ENCODE measurements around the gene VIPAS39. TPM values are rescaled to one million over a fixed set of nuclear protein-coding genes. Genes with fewer than 3 reads are reported as not detected.

VIPAS39 gene
- 13.3 and 14.9 TPM in 2 replicates for total RNA-seq (2016; rRNA removed; fragmentation: Illumina TruSeq; extraction: Trizol)
- 2.6 and 2.8 TPM in 2 replicates for total RNA-seq (2016; cell fraction: cytosol; rRNA removed; fragmentation: Illumina TruSeq; extraction: Trizol; ENCODE audit: low read depth)
- total RNA-seq (2016; cell fraction: insoluble cytoplasmic fraction; rRNA removed; fragmentation: Illumina TruSeq; extraction: Trizol), result 12.8 and 14.5 TPM in 2 replicates
- 6.3 and 6.8 TPM in 2 replicates for total RNA-seq (2016; cell fraction: membrane; rRNA removed; fragmentation: Illumina TruSeq; extraction: Trizol)
- 11.3 and 15.3 TPM in 2 replicates for total RNA-seq (2016; cell fraction: nucleus; rRNA removed; fragmentation: Illumina TruSeq; extraction: Trizol)
- 18.7 and 21.5 TPM in 2 replicates for polyA plus RNA-seq (2011; rRNA removed)
- 11.6 and 15.0 TPM in 2 replicates for polyA plus RNA-seq (2011; cell fraction: cytosol; rRNA removed)
- 15.9 and 19.5 TPM in 2 replicates for polyA plus RNA-seq (2011; cell fraction: nucleus; rRNA removed)
- polyA plus RNA-seq (2012), result 9.7 and 11.4 TPM in 2 replicates
- 1.7 and 1.8 TPM in 2 replicates for polyA plus RNA-seq (2016; cell fraction: cytosol; fragmentation: Illumina TruSeq; extraction: Trizol; ENCODE audit: low read depth)
- 14.7 and 15.7 TPM in 2 replicates for polyA plus RNA-seq (2016; cell fraction: insoluble cytoplasmic fraction; fragmentation: Illumina TruSeq; extraction: Trizol; ENCODE audit: low read depth)
- 3.7 and 4.4 TPM in 2 replicates for polyA plus RNA-seq (2016; cell fraction: membrane; fragmentation: Illumina TruSeq; extraction: Trizol; ENCODE audit: low read depth)
- 14.0 and 16.4 TPM in 2 replicates for polyA plus RNA-seq (2016; cell fraction: nucleus; fragmentation: Illumina TruSeq; extraction: Trizol; ENCODE audit: insufficient read depth, low read depth)
- 18.9 and 21.0 TPM in 2 replicates for polyA minus RNA-seq (2011; rRNA and poly(A)+ RNA removed; ENCODE audit: low replicate concordance)
- polyA minus RNA-seq (2011; cell fraction: cytosol; rRNA and poly(A)+ RNA removed), result 9.8 and 11.7 TPM in 2 replicates
- polyA minus RNA-seq (2011; cell fraction: nucleus; rRNA and poly(A)+ RNA removed), result 29.2 and 34.9 TPM in 2 replicates
- percentile 57 among the genes with signal in this experiment for Bru-seq, nascent RNA
- percentile 56 among the genes with signal in this experiment for BruChase-seq, experiment 1, labeled RNA remaining after a 6-hour chase
- BruChase-seq, experiment 2, labeled RNA remaining after a 2-hour chase, result percentile 55 among the genes with signal in this experiment
- long read RNA-seq, experiment 1, transcript VIPAS39-211 (20 exons, 2,562 nt), result major isoform, 6 of 14 reads
- long read RNA-seq, experiment 1, partial matches to known transcripts, result 1 of 14 reads
- long read RNA-seq, experiment 1, other reads (novel, unspliced or antisense), result 5 of 14 reads
- long read RNA-seq, experiment 2, transcript VIPAS39-211 (20 exons, 2,562 nt), result major isoform, 7 of 18 reads
- long read RNA-seq, experiment 2, partial matches to known transcripts, result 4 of 18 reads
- long read RNA-seq, experiment 2, other reads (novel, unspliced or antisense), result 5 of 18 reads

DNA sequence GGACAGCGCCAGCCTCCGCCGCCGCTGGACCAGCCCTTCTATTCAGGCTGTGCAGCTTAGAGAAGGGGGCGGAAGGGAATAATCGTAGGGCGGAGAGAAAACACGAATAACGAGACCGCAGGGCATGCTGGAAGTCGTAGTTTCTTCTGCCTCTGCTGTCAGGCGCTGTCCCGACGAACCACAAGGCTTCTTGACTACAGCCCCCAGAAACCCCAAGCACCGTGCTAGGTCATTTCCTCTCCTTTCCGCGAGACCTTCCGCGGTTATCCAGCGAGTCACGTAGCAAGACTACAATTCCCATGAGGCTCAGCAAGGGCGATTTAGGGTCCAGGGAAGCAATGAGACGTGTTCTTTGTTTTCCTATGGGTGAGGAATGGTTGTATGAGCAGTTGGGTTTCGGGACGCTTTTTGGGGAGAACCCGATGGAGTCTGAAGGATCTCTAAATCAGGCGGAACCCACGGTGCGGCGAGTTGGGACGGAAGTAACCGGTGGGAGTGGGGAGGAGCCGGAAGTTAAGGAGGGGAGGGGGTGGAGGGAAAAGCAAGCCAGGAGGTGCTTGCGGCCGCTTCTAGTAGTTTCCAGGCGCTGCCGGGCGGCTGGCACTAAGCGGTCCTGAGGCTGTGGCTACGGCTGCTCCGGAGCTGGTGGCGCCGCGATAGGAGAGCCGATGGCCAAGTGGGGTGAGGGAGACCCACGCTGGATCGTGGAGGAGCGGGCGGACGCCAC, at the start of gene VIPAS39, which contains the start of gene AHSA1:
Gene VIPAS39, minus strand, starts transcription at position 80 of the 727 bp plus-strand sequence. CDS start 3,499 bp downstream, outside the sequence.
Gene AHSA1, plus strand, starts transcription at position 572 of the 727 bp plus-strand sequence. Its CDS starts 97 bp downstream, at position 669.
- ATAC-seq (peak; percentile 95), FAIRE-seq (peak; percentile 98), DNase-seq (ENCODE audit: low spot score) (peak; percentile 99)
- Histone ChIP-seq H3K4me1 (ENCODE audit: insufficient read depth, low read length) (peaks cover 35% of the 10 kb centered on the region), H3K4me2 (ENCODE audit: low read depth, low read length) (peak within 1 kb of the TSS; percentile 95), H3K27me3 (ENCODE audit: control insufficient read depth in 1 of 2, insufficient read depth in 2 of 2, low read length in 2 of 2) (no peaks in the 10 kb centered on the region; a peak in 1 of 5 replicates), H3K79me2 (ENCODE audit: insufficient read depth, low read length) (peaks cover 48% of the 10 kb centered on the region), H3K4me3 (replicated peaks in 1 of 3; ENCODE audit: insufficient read depth in 1 of 3, low read depth in 2 of 3, low read length in 3 of 3) (peak within 1 kb of the TSS; percentile 79 to 98 (median 90)), H3K9me3 (ENCODE audit: low read length) (no peaks in the 10 kb centered on the region), H3K27ac (ENCODE audit: extremely low read length, insufficient read depth, low read length) (peak within 1 kb of the TSS; percentile 88), H4K20me1 (ENCODE audit: insufficient read depth, low read length) (peaks cover 8% of the 10 kb centered on the region), H3K9ac (ENCODE audit: insufficient read depth, low read depth, low read length) (peak within 1 kb of the TSS; percentile 89), H3K36me3 (replicated peaks in 1 of 2; ENCODE audit: control insufficient read depth in 1 of 2, insufficient read depth in 2 of 2, low read length in 2 of 2) (peaks cover 22 to 30% of the 10 kb centered on the region in 2 experiments), H2AFZ (ENCODE audit: low read length) (peak within 1 kb of the TSS; percentile 98)
- no TSS peak for BruUV-seq (replicated peaks)
- 1% methylated on average over 31 of the region's 50 CpGs for WGBS (ENCODE audit: low lambda C conversion rate)
- ChIA-PET CTCF (ENCODE audit: low intra/inter-chr PET ratio, low total read pairs) (interaction anchor here (1.5 kb wide), 1 partner anchor 94 kb away, joined by 4 read pairs; no protein-coding TSS in a partner anchor), POLR2A (interaction anchor here (0.6 to 2.7 kb wide), 7 partner anchors 10 to 137 kb away, joined by 3 to 10 read pairs (median 6); partner anchors contain the start of genes GSTZ1, ISM2 and POMT2)
- intact Hi-C loops (cut with micrococcal nuclease; ENCODE audit: unreplicated experiment), result loop anchor here (1.0 to 5.0 kb wide), 3 partner anchors 41 to 135 kb away; partner anchors contain the start of genes GSTZ1, ISM2, POMT2 and SAMD15
- in situ Hi-C loops (cut with HindIII; ENCODE audit: extremely low pct_ligation_motif_present, low pct_unique_long_range_greater_than_20kb), result loop anchor here (5.0 kb wide), 1 partner anchor 95 kb away; no protein-coding TSS in a partner anchor
- peak; percentile 82; the same call in 1 of the 3 replicates for TF ChIP-seq MXI1 (IDR thresholded peaks at IDR 0.05; ENCODE audit: borderline replicate concordance, low read depth, low read length)
- peak; percentile 80; the same call in 1 of the 2 replicates for TF ChIP-seq TGIF2 (CRISPR knock-in tag; IDR thresholded peaks at IDR 0.05)
- TF ChIP-seq ZNF790 (CRISPR knock-in tag; IDR thresholded peaks at IDR 0.05; ENCODE audit: borderline replicate concordance), result peak; percentile 59; the same call in 1 of the 2 replicates
- 0 out of 2 replicates have a peak, but pooled peaks have one; percentile 21 for TF ChIP-seq ZNF564 (CRISPR knock-in tag; IDR thresholded peaks at IDR 0.05)
- TF ChIP-seq, protein P1, sequence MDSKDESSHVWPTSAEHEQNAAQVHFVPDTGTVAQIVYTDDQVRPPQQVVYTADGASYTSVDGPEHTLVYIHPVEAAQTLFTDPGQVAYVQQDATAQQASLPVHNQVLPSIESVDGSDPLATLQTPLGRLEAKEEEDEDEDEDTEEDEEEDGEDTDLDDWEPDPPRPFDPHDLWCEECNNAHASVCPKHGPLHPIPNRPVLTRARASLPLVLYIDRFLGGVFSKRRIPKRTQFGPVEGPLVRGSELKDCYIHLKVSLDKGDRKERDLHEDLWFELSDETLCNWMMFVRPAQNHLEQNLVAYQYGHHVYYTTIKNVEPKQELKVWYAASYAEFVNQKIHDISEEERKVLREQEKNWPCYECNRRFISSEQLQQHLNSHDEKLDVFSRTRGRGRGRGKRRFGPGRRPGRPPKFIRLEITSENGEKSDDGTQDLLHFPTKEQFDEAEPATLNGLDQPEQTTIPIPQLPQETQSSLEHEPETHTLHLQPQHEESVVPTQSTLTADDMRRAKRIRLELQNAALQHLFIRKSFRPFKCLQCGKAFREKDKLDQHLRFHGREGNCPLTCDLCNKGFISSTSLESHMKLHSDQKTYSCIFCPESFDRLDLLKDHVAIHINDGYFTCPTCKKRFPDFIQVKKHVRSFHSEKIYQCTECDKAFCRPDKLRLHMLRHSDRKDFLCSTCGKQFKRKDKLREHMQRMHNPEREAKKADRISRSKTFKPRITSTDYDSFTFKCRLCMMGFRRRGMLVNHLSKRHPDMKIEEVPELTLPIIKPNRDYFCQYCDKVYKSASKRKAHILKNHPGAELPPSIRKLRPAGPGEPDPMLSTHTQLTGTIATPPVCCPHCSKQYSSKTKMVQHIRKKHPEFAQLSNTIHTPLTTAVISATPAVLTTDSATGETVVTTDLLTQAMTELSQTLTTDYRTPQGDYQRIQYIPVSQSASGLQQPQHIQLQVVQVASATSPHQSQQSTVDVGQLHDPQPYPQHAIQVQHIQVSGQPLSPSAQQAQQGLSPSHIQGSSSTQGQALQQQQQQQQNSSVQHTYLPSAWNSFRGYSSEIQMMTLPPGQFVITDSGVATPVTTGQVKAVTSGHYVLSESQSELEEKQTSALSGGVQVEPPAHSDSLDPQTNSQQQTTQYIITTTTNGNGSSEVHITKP (CRISPR knock-in tag; IDR thresholded peaks at IDR 0.05; ENCODE audit: low read depth), result 0 out of 2 replicates have a peak, but pooled peaks have one; percentile 12
- TF ChIP-seq MXD4 (CRISPR knock-in tag; IDR thresholded peaks at IDR 0.05), result no peak
- TF ChIP-seq ZZZ3 (CRISPR knock-in tag; IDR thresholded peaks at IDR 0.05; ENCODE audit: borderline replicate concordance), result peak; percentile 43; the same call in 1 of the 2 replicates
